ENCODE data around the gene NDUFAF2. TPM values are rescaled to one million over a fixed set of nuclear protein-coding genes. Genes with fewer than 3 reads are reported as not detected.

The NDUFAF2 gene
- total and polyA plus RNA-seq, 2 of the 8 experiments (the other 6 are each of a cell fraction or from before 2014, with no cell fraction given): 10.7 to 46.5 TPM

GRCh38 chr5:60989790-60990189 is 44.8 kb downstream of the NDUFAF2 start:
- Histone ChIP-seq H3K9ac (replicated peaks in 1 of 4; ENCODE audit: extremely low read depth in 1 of 4, low read depth in 3 of 4, low read length in 3 of 4) (no peak overlapping the region), H3K56ac (replicated peaks; ENCODE audit: insufficient read length, low read depth, low read length) (no peak overlapping the region), H4K5ac (ENCODE audit: insufficient read length, low read depth, low read length) (no peak overlapping the region), H3K79me1 (ENCODE audit: low read depth, low read length) (no peaks in the 10 kb centered on the region; the same call in 1 of the 2 replicates), H3K27ac (ENCODE audit: low read depth, low read length) (no peak overlapping the region), H3K79me2 (ENCODE audit: control insufficient read depth in 1 of 2, insufficient read depth in 2 of 2, low read length in 2 of 2) (peaks cover 0 to 3% of the 10 kb centered on the region in 2 experiments; a peak in 1 of 4 replicates), H2AFZ (ENCODE audit: low read length) (no peak overlapping the region), H3K14ac (ENCODE audit: insufficient read length) (no peak overlapping the region), H3K4me3 (ENCODE audit: extremely low read depth in 1 of 4, insufficient read depth in 2 of 4, low read depth in 3 of 4, low read length in 4 of 4) (no peak overlapping the region), H3K4me1 (replicated peaks in 1 of 4; ENCODE audit: control insufficient read depth in 3 of 4, insufficient read depth in 4 of 4, low read length in 3 of 4) (no peaks in the 10 kb centered on the region), H3K27me3 (replicated peaks in 1 of 4; ENCODE audit: control insufficient read depth in 3 of 4, extremely low read depth in 1 of 4, insufficient read depth in 3 of 4, low read length in 3 of 4) (no peaks in the 10 kb centered on the region), H4K8ac (ENCODE audit: extremely low read depth, insufficient read depth, low read length) (no peak overlapping the region), H3K36me3 (ENCODE audit: control insufficient read depth in 2 of 4, insufficient read depth in 4 of 4, low read length in 3 of 4) (no peaks in the 10 kb centered on the region), H3K23ac (ENCODE audit: insufficient read length) (no peak overlapping the region), H3K9me3 (ENCODE audit: insufficient read depth in 2 of 2, low read depth in 1 of 2, low read length in 1 of 2) (peaks cover 17 to 20% of the 10 kb centered on the region in 2 experiments; a peak in 3 of 4 replicates), H3K23me2 (ENCODE audit: low read depth, low read length) (no peaks in the 10 kb centered on the region), H3K4me2 (ENCODE audit: insufficient read depth in 1 of 2, low read depth in 2 of 2, low read length in 2 of 2) (no peak overlapping the region), H4K20me1 (replicated peaks in 1 of 2; ENCODE audit: control insufficient read depth in 1 of 2, insufficient read depth in 2 of 2, low read length in 2 of 2) (no peaks in the 10 kb centered on the region), H2AK5ac (ENCODE audit: low read depth, low read length) (no peak overlapping the region), H2BK120ac (replicated peaks; ENCODE audit: low read depth, low read length) (no peak overlapping the region), H2BK20ac (ENCODE audit: low read length) (no peak overlapping the region), H2BK15ac (ENCODE audit: low read length) (no peak overlapping the region), H2BK5ac (ENCODE audit: low read depth, low read length) (no peak overlapping the region), H3K18ac (ENCODE audit: extremely low read depth, low read length) (no peak overlapping the region), H2BK12ac (ENCODE audit: low read depth, low read length) (no peak overlapping the region), H3K4ac (replicated peaks; ENCODE audit: insufficient read length, low read depth, low read length) (no peak overlapping the region), H4K91ac (replicated peaks; ENCODE audit: insufficient read length, low read length) (no peak overlapping the region)
- CTCF ChIA-PET (ENCODE audit: partially characterized antibody): interaction anchor here (1.3 kb wide), 1 partner anchor 113 kb away, joined by 3 read pairs; no protein-coding TSS in a partner anchor
- DNase-seq (ENCODE audit: low read depth in 1 of 2, low spot score in 2 of 2): no peak
- TF ChIP-seq BRCA1 (IDR thresholded peaks at IDR 0.05; ENCODE audit: low read depth, low read length) (no peak), ATF2 (IDR thresholded peaks at IDR 0.05; ENCODE audit: low read length) (no peak), EGR1 (IDR thresholded peaks at IDR 0.05; ENCODE audit: borderline replicate concordance, low read depth, low read length) (no peak)
- POLR2A ChIA-PET (ENCODE audit: partially characterized antibody): no interaction called here
- WGBS, 2 experiments (ENCODE audit: extremely low coverage in 1 of 2, insufficient coverage in 1 of 2, insufficient read length in 1 of 2, insufficient replicate concordance in 2 of 2, low coverage in 1 of 2, low lambda C conversion rate in 2 of 2, missing lambda C conversion rate in 1 of 2): 91% methylated on average over 4 of the region's 4 CpGs; no CpG with 5 or more reads in 1 of the 2 experiments
- no peak for FAIRE-seq
